SK-N-MC (cell line): Measurements from ENCODE around the gene PDZD4.

Source experiments
- EZH2 ChIP-seq: fragments of 200-600 bp; sonication (generic); IDR thresholded peaks from one replicate; pipeline ENCODE4 v1.6.1; 2017; ENCODE audit warnings: antibody characterized with exemption
- POLR2AphosphoS5 ChIP-seq: IDR thresholded peaks from 2 replicates; pipeline ENCODE4 v1.6.1; 2012; ENCODE audit warnings: mild to moderate bottlenecking, low read depth, low read length, borderline replicate concordance

GRCh38 chrX:153755136-153755535 lies 75.2 kb downstream of the PDZD4 start:
- TF ChIP-seq POLR2AphosphoS5 (no peak), EZH2 (no peak)
